Middle frontal gyrus (tissue), 1 donor: ENCODE data around the gene INTS6.

Experiments used
- DNase-seq: peaks from one replicate; pipeline ENCODE4 v3.0.0-alpha.2; 2015; ENCODE audit warnings: low spot score; ENCODE audit errors: extremely low spot score

The INTS6 gene

GRCh38 chr13:51323824-51324511 lies 128.9 kb downstream of the INTS6 start:
- no peak for DNase-seq

- DNase-seq = no peak
Measured at GRCh38 chr13:51322826-51323225, 130.0 kb downstream of the INTS6 start.

- DNase-seq = no peak
Measured at GRCh38 chr13:51321836-51322235, 131.0 kb downstream of the INTS6 start.

- no peak for DNase-seq
Measured at GRCh38 chr13:51318876-51319275, 134.0 kb downstream of the INTS6 start.

GRCh38 chr13:51318015-51318414 lies 134.8 kb downstream of the INTS6 start:
- no peak for DNase-seq

- DNase-seq = no peak
Measured at GRCh38 chr13:51317262-51317661, 135.6 kb downstream of the INTS6 start.

- no peak for DNase-seq
Measured at GRCh38 chr13:51313619-51314018, 139.2 kb downstream of the INTS6 start.

GRCh38 chr13:51311957-51312520 lies 140.8 kb downstream of the INTS6 start:
- DNase-seq = no peak
